Sigmoid colon (tissue), 7 donors: ENCODE results near the gene FZR1. TPM values are rescaled to one million over a fixed set of nuclear protein-coding genes. Genes with fewer than 3 reads are reported as not detected.

Experiments used
- DNase-seq: peaks from one replicate; pipeline ENCODE4 v3.0.0-alpha.2; 2019
- H3K27ac ChIP-seq, 4 donors: fragments of 200-600 bp; sonication (generic); one replicate each; pipeline ENCODE4 v1.5.1; 2016 to 2019; ENCODE audit warnings: mild to moderate bottlenecking in 1 of 4
- H3K27me3 ChIP-seq, 3 donors: fragments of 200-600 bp; sonication (generic); one replicate each; pipeline ENCODE4 v1.5.1; 2019; ENCODE audit warnings: mild to moderate bottlenecking in 1 of 3
- H3K36me3 ChIP-seq, 4 donors: fragments of 200-600 bp; sonication (generic); one replicate each; pipeline ENCODE4 v1.5.1; 2016 to 2019
- H3K4me1 ChIP-seq, 4 donors: fragments of 200-600 bp; sonication (generic); one replicate each; pipeline ENCODE4 v1.5.1; 2017 to 2019
- H3K4me3 ChIP-seq, 4 donors: fragments of 200-600 bp; sonication (generic); one replicate each; pipeline ENCODE4 v1.5.1; 2017 to 2019; ENCODE audit warnings: mild to moderate bottlenecking in 2 of 4, moderate library complexity in 1 of 4
- H3K9me3 ChIP-seq, 4 donors: fragments of 200-600 bp in 3 of 4; sonication (generic) in 3 of 4; one replicate each; pipeline versions ENCODE4 v1.5.1 to v1.6.1; 2013 to 2019
- EP300 ChIP-seq, 4 donors: sonication (generic); formaldehyde crosslinking; IDR thresholded peaks; one replicate each; pipeline ENCODE4 v1.6.1; 2017; ENCODE audit warnings: antibody characterized with exemption in 4 of 4
- POLR2A ChIP-seq, 2 donors: fragments of 450-650 bp; IDR thresholded peaks; one replicate each; pipeline ENCODE4 v1.6.1; 2016; ENCODE audit warnings: antibody characterized with exemption in 2 of 2, mild to moderate bottlenecking in 2 of 2, moderate library complexity in 2 of 2
- POLR2AphosphoS5 ChIP-seq, 4 donors: sonication (generic); formaldehyde crosslinking; IDR thresholded peaks; one replicate each; pipeline ENCODE4 v1.6.1; 2017; ENCODE audit warnings: antibody characterized with exemption in 4 of 4
- WGBS, 2 donors: extraction: QIAGEN DNeasy Blood & Tissue Kit; methylation state at CpG; one replicate each; pipeline ENCODE4 v1.1.7; 2013; 5-methylcytosine and 5-hydroxymethylcytosine counted together
- intact Hi-C: fragments of 100-400 bp; cut with DNase I; formaldehyde crosslinking; loops from one replicate; pipeline ENCODE4 v1.15.1; 2023
- polyA plus RNA-seq, 3 donors: library from polyadenylated mRNA; stranded (reverse); fragments of 200-250 nt; gene quantifications; one replicate each; pipeline ENCODE4 v1.2.3, GENCODE V29; 2013
- total RNA-seq, 4 donors: library from RNA; depleted of rRNA; stranded (reverse); fragments of >200 nt; gene quantifications; one replicate each; pipeline ENCODE4 v1.1.0, GENCODE V29; 2016
- TF ChIP-seq, protein P1 (sequence below), 4 experiments: fragments of 450-650 bp in 3 of 4; fragments of 200-600 bp in 1 of 4; IDR thresholded peaks; one replicate each; pipeline ENCODE4 v1.5.1; 2016 to 2019; ENCODE audit warnings: antibody characterized with exemption in 4 of 4, mild to moderate bottlenecking in 3 of 4, moderate library complexity in 2 of 4
- donor health status: healthy with polysubstance abuse.
- donor health status: Bipolar disorder and iron deficiency.
- donor health status: healthy.

Gene FZR1
- total and polyA plus RNA-seq, 7 donors = 11.4 to 44.6 (median 18.1) TPM

DNA sequence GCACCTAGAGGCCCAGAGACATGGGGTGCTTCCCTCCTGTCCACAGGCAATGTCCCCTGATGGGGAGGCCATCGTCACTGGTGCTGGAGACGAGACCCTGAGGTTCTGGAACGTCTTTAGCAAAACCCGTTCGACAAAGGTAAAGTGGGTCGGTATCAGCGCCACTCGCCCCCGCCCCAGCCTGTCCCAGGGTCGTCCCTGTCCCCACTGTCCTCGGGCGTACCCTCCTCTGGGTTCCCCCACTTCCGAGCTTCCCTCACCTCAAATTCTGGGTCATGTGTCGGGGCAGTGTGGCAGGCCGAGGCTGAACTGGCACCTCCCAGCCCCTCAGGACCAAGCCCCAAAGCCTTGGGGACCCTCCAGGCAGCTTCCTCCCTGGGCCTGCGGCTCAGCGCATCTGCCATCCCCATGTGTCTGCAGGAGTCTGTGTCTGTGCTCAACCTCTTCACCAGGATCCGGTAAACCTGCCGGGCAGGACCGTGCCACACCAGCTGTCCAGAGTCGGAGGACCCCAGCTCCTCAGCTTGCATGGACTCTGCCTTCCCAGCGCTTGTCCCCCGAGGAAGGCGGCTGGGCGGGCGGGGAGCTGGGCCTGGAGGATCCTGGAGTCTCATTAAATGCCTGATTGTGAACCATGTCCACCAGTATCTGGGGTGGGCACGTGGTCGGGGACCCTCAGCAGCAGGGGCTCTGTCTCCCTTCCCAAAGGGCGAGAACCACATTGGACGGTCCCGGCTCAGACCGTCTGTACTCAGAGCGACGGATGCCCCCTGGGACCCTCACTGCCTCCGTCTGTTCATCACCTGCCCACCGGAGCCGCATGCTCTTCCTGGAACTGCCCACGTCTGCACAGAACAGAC, 28.5 kb downstream of the FZR1 start:
- H3K27ac ChIP-seq = no peak overlapping the region
- TF ChIP-seq EP300 (IDR thresholded peaks at IDR 0.05) (no peak), POLR2A (IDR thresholded peaks at IDR 0.05) (no peak), POLR2AphosphoS5 (IDR thresholded peaks at IDR 0.05) (no peak)
- TF ChIP-seq, protein P1, sequence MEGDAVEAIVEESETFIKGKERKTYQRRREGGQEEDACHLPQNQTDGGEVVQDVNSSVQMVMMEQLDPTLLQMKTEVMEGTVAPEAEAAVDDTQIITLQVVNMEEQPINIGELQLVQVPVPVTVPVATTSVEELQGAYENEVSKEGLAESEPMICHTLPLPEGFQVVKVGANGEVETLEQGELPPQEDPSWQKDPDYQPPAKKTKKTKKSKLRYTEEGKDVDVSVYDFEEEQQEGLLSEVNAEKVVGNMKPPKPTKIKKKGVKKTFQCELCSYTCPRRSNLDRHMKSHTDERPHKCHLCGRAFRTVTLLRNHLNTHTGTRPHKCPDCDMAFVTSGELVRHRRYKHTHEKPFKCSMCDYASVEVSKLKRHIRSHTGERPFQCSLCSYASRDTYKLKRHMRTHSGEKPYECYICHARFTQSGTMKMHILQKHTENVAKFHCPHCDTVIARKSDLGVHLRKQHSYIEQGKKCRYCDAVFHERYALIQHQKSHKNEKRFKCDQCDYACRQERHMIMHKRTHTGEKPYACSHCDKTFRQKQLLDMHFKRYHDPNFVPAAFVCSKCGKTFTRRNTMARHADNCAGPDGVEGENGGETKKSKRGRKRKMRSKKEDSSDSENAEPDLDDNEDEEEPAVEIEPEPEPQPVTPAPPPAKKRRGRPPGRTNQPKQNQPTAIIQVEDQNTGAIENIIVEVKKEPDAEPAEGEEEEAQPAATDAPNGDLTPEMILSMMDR (IDR thresholded peaks at IDR 0.05) = no peak
- no peak for DNase-seq
- no peaks in the 10 kb centered on the region for H3K27me3 ChIP-seq
- 92 to 96% methylated on average over 38 of the region's 38 CpGs for WGBS, 2 donors
- H3K4me3 ChIP-seq = no peak overlapping the region
- intact Hi-C loops = no loop called here
- H3K36me3 ChIP-seq = peaks cover 27 to 64% (median 43%) of the 10 kb centered on the region in 4 donors
- H3K4me1 ChIP-seq = peaks cover 0 to 6% (median 2%) of the 10 kb centered on the region in 4 donors
- H3K9me3 ChIP-seq = no peaks in the 10 kb centered on the region

DNA sequence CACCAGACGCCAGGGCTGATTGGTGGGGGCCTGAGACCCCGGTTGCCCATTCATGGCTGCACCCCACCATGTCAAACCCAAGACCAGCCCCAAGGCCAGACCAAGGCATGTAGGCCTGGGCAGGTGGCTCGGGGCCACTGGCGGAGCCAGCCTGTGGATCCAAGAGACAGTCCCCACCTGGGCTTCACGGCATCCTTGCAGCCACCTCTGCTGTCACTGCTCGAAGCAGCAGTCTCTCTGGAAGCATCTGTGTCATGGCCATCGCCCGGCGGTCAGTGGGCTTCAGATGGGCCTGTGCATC, 29.1 kb downstream of the FZR1 start:
- H3K36me3 ChIP-seq = peaks cover 27 to 66% (median 43%) of the 10 kb centered on the region in 4 donors
- TF ChIP-seq, protein P1 (IDR thresholded peaks at IDR 0.05) = no peak
- TF ChIP-seq POLR2AphosphoS5 (IDR thresholded peaks at IDR 0.05) (no peak), EP300 (IDR thresholded peaks at IDR 0.05) (no peak), POLR2A (IDR thresholded peaks at IDR 0.05) (no peak)
- no peak overlapping the region for H3K4me3 ChIP-seq
- DNase-seq = no peak
- WGBS, 2 donors = 93 to 96% methylated on average over 9 of the region's 9 CpGs
- no peaks in the 10 kb centered on the region for H3K9me3 ChIP-seq
- no peaks in the 10 kb centered on the region for H3K27me3 ChIP-seq
- peaks cover 0 to 6% (median 2%) of the 10 kb centered on the region in 4 donors for H3K4me1 ChIP-seq
- intact Hi-C loops = no loop called here
- no peak overlapping the region for H3K27ac ChIP-seq

DNA sequence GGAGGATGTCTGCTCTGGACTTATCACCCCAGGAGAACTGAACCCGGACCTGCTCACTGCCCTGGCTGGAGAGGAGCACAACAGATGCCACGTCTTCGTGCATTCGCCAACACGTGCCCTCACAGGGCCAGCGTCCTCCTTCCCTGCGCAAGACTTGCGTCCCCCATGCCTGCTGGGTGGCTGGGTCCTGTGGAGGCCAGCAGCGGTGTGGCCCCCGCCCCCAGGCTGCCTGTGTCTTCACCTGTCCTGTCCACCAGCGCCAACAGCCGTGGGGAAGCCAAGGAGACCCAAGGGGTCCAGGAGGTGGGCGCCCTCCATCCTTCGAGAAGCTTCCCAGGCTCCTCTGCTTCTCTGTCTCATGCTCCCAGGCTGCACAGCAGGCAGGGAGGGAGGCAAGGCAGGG, 29.5 kb downstream of the FZR1 start:
- WGBS, 2 donors = 96% methylated on average over 14 of the region's 14 CpGs
- no peak for DNase-seq
- Histone ChIP-seq H3K27me3 (no peaks in the 10 kb centered on the region), H3K9me3 (no peaks in the 10 kb centered on the region), H3K27ac (peak overlapping the region in 1 of 4 donors; percentile 31), H3K4me3 (no peak overlapping the region), H3K36me3 (peaks cover 27 to 64% (median 43%) of the 10 kb centered on the region in 4 donors), H3K4me1 (peaks cover 0 to 6% (median 2%) of the 10 kb centered on the region in 4 donors)
- no peak for TF ChIP-seq POLR2A (IDR thresholded peaks at IDR 0.05)
- TF ChIP-seq POLR2AphosphoS5 (IDR thresholded peaks at IDR 0.05) = no peak
- TF ChIP-seq EP300 (IDR thresholded peaks at IDR 0.05) = no peak
- TF ChIP-seq, protein P1 (IDR thresholded peaks at IDR 0.05) = no peak
- intact Hi-C loops = no loop called here

DNA sequence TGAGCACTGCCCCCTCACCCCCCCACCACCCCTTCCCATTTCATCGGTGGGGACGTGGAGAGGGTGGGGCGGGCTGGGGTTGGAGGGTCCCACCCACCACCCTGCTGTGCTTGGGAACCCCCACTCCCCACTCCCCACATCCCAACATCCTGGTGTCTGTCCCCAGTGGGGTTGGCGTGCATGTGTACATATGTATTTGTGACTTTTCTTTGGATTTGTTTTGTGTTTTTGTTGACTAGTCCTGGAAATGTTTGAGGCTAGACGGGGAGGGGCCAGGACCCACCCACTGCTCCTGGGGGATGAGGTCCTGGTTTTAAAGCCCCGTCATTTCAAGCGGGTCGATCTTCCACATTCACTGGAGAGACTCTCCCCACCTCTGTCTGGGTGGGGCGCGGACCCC, 29.9 kb downstream of the FZR1 start:
- TF ChIP-seq POLR2AphosphoS5 (IDR thresholded peaks at IDR 0.05) = no peak
- TF ChIP-seq, protein P1 (IDR thresholded peaks at IDR 0.05) = no peak
- TF ChIP-seq POLR2A (IDR thresholded peaks at IDR 0.05) = no peak
- no peak for TF ChIP-seq EP300 (IDR thresholded peaks at IDR 0.05)
- intact Hi-C loops = no loop called here
- no peak for DNase-seq
- H3K27ac ChIP-seq = peak overlapping the region in 2 of 4 donors; percentile 31 to 57
- H3K4me3 ChIP-seq = no peak overlapping the region
- H3K27me3 ChIP-seq = no peaks in the 10 kb centered on the region
- peaks cover 0 to 6% (median 2%) of the 10 kb centered on the region in 4 donors for H3K4me1 ChIP-seq
- 87 to 90% methylated on average over 10 of the region's 10 CpGs for WGBS, 2 donors
- no peaks in the 10 kb centered on the region for H3K9me3 ChIP-seq
- H3K36me3 ChIP-seq = peaks cover 24 to 60% (median 41%) of the 10 kb centered on the region in 4 donors
